ENCODE results near the gene NUDT21.

- no peak for TF ChIP-seq CTCF (conservative IDR thresholded peaks at IDR 0.05; ENCODE audit: low read depth, low read length)
- TF ChIP-seq RAD21 (IDR thresholded peaks at IDR 0.05; ENCODE audit: low read length) = no peak
Observed at GRCh38 chr16:56399486-56399885, 51.6 kb downstream of the NUDT21 start.

Data from IMR-90 (cell line).